ENCODE results near the gene HLCS. TPM values are rescaled to one million over a fixed set of nuclear protein-coding genes. Genes with fewer than 3 reads are reported as not detected.
A peak's percentile ranks its signal among the peaks of the same experiment; 100 is the strongest.

Gene HLCS
- total and polyA plus RNA-seq, 2 of the 8 experiments (the other 6 are each of a cell fraction or from before 2014, with no cell fraction given) = 4.7 to 12.2 TPM

- TF ChIP-seq CHD7 (IDR thresholded peaks at IDR 0.05; ENCODE audit: insufficient replicate concordance, low read length) (peak; percentile 32), HDAC6 (IDR thresholded peaks at IDR 0.05; ENCODE audit: low read depth, low read length) (no peak), HDAC2 (IDR thresholded peaks at IDR 0.05; ENCODE audit: borderline replicate concordance in 1 of 2, low read depth in 2 of 2, low read length in 2 of 2) (0 out of 4 replicates have a peak, but pooled peaks of 1 of the 2 experiments have one; percentile 58), TBP (IDR thresholded peaks at IDR 0.05; ENCODE audit: low read depth, low read length) (no peak), POLR2AphosphoS5 (IDR thresholded peaks at IDR 0.05; ENCODE audit: low read depth, low read length) (no peak), CREB1 (IDR thresholded peaks at IDR 0.05) (no peak), CTBP2 (IDR thresholded peaks at IDR 0.05; ENCODE audit: borderline replicate concordance, insufficient read depth, insufficient read length, low read length) (no peak), BRCA1 (IDR thresholded peaks at IDR 0.05; ENCODE audit: low read depth, low read length) (no peak), E2F6 (IDR thresholded peaks at IDR 0.05) (peak; percentile 71), TCF12 (IDR thresholded peaks at IDR 0.05; ENCODE audit: low read depth, low read length) (no peak)
Measured at GRCh38 chr21:36749935-36750575, 216.4 kb downstream of the HLCS start (continued).

Measured in H1 (cell line).